Mesenchymal stem cell (in vitro differentiated cells and primary cell): ENCODE results near the gene DENND4A.

Source experiments
- DNase-seq: peaks from one replicate; pipeline ENCODE4 v3.0.0-alpha.2; 2013
- H2AFZ ChIP-seq: one replicate; pipeline ENCODE4 v1.6.1; 2013; ENCODE audit warnings: low read depth, mild to moderate bottlenecking, control low read depth, inconsistent platforms, low read length, moderate library complexity
- H2AK5ac ChIP-seq: 2 replicates; pipeline ENCODE4 v1.6.1; 2013; ENCODE audit warnings: low read length, moderate library complexity, mild to moderate bottlenecking, inconsistent platforms; ENCODE audit not compliant: severe bottlenecking
- H2BK120ac ChIP-seq: one replicate; pipeline ENCODE4 v1.6.1; 2013; ENCODE audit warnings: low read depth, mild to moderate bottlenecking, inconsistent platforms, low read length, moderate library complexity
- H2BK12ac ChIP-seq, 2 experiments: one replicate each; pipeline ENCODE4 v1.6.1; 2013; ENCODE audit warnings: inconsistent platforms in 2 of 2, low read length in 2 of 2, mild to moderate bottlenecking in 2 of 2, moderate library complexity in 2 of 2, control low read depth in 1 of 2
- H2BK15ac ChIP-seq: one replicate; pipeline ENCODE4 v1.6.1; 2013; ENCODE audit warnings: mild to moderate bottlenecking, low read depth, inconsistent platforms; ENCODE audit not compliant: poor library complexity, severe bottlenecking
- H2BK5ac ChIP-seq: 2 replicates; pipeline ENCODE4 v1.6.1; 2013; ENCODE audit warnings: low read depth, mild to moderate bottlenecking, low read length, control low read depth, inconsistent platforms; ENCODE audit not compliant: poor library complexity, severe bottlenecking
- H3K14ac ChIP-seq, 2 experiments: one replicate each; pipeline ENCODE4 v1.6.1; 2013; ENCODE audit warnings: inconsistent platforms in 2 of 2, low read length in 2 of 2, control low read depth in 1 of 2, mild to moderate bottlenecking in 1 of 2, moderate library complexity in 1 of 2
- H3K18ac ChIP-seq, 2 experiments: one replicate each; pipeline ENCODE4 v1.6.1; 2013; ENCODE audit warnings: inconsistent platforms in 2 of 2, low read length in 2 of 2, control low read depth in 1 of 2, low read depth in 1 of 2, mild to moderate bottlenecking in 1 of 2
- H3K23ac ChIP-seq, 2 experiments: one replicate each; pipeline ENCODE4 v1.6.1; 2013; ENCODE audit warnings: inconsistent platforms in 2 of 2, low read length in 2 of 2, mild to moderate bottlenecking in 2 of 2, moderate library complexity in 2 of 2, control low read depth in 1 of 2
- H3K27ac ChIP-seq: 2 replicates; pipeline ENCODE4 v1.5.1; 2013; ENCODE audit warnings: mild to moderate bottlenecking, moderate library complexity, low read length, control low read depth, inconsistent platforms; ENCODE audit not compliant: poor library complexity, severe bottlenecking
- H3K27me3 ChIP-seq, 2 experiments: 2 replicates each; pipeline versions ENCODE4 v1.6.1 to v1.7.0; 2013; ENCODE audit warnings: low read length in 2 of 2, mild to moderate bottlenecking in 2 of 2, moderate library complexity in 2 of 2, control low read depth in 1 of 2, inconsistent platforms in 1 of 2; ENCODE audit not compliant: control insufficient read depth in 1 of 2, insufficient read depth in 1 of 2
- H3K36me3 ChIP-seq, 2 experiments: 2 replicates each; pipeline versions ENCODE4 v1.6.1 to v1.7.0; 2013; ENCODE audit warnings: low read length in 2 of 2, control low read depth in 1 of 2, inconsistent platforms in 1 of 2, low read depth in 1 of 2, mild to moderate bottlenecking in 1 of 2; ENCODE audit not compliant: insufficient read depth in 2 of 2, control insufficient read depth in 1 of 2
- H3K4ac ChIP-seq, 2 experiments: one replicate each; pipeline ENCODE4 v1.6.1; 2013; ENCODE audit warnings: inconsistent platforms in 2 of 2, low read length in 2 of 2, mild to moderate bottlenecking in 2 of 2, moderate library complexity in 2 of 2, control low read depth in 1 of 2, low read depth in 1 of 2
- H3K4me1 ChIP-seq: 2 replicates; pipeline ENCODE4 v1.6.1; 2013; ENCODE audit warnings: low read depth, low read length, control low read depth; ENCODE audit not compliant: control insufficient read depth, insufficient read depth
- H3K4me2 ChIP-seq: 2 replicates; pipeline ENCODE4 v1.6.1; 2013; ENCODE audit warnings: low read length, mild to moderate bottlenecking, inconsistent platforms; ENCODE audit not compliant: poor library complexity, severe bottlenecking
- H3K4me3 ChIP-seq, 2 experiments: 2 replicates each; pipeline versions ENCODE4 v1.5.1 to v1.7.0; 2013; ENCODE audit warnings: low read length in 2 of 2, mild to moderate bottlenecking in 2 of 2, control low read depth in 1 of 2, low read depth in 1 of 2; ENCODE audit not compliant: insufficient read depth in 1 of 2
- H3K79me1 ChIP-seq: replicated peaks from 2 replicates; pipeline ENCODE4 v1.6.1; 2013; ENCODE audit warnings: mild to moderate bottlenecking, control low read depth, low read length, inconsistent platforms; ENCODE audit not compliant: poor library complexity, severe bottlenecking
- H3K9ac ChIP-seq: 2 replicates; pipeline ENCODE4 v1.7.0; 2013; ENCODE audit warnings: mild to moderate bottlenecking, low read length, moderate library complexity
- H3K9me3 ChIP-seq: 2 replicates; pipeline ENCODE4 v1.7.0; 2013; ENCODE audit warnings: mild to moderate bottlenecking, low read length; ENCODE audit not compliant: control insufficient read depth
- H4K8ac ChIP-seq: one replicate; pipeline ENCODE4 v1.6.1; 2013; ENCODE audit warnings: inconsistent platforms, mild to moderate bottlenecking, low read length, moderate library complexity
- H4K91ac ChIP-seq: one replicate; pipeline ENCODE4 v1.6.1; 2013; ENCODE audit warnings: mild to moderate bottlenecking, low read length, inconsistent platforms
- WGBS: methylation state at CpG from one replicate; pipeline ENCODE4 v1.1.7; 2013; ENCODE audit warnings: mixed read lengths; 5-methylcytosine and 5-hydroxymethylcytosine counted together

DENND4A gene

GRCh38 chr15:65690173-65690572, 101.9 kb downstream of the DENND4A start:
- Histone ChIP-seq H2BK120ac (no peak overlapping the region), H3K9me3 (no peaks in the 10 kb centered on the region), H3K36me3 (peaks cover 0 to 45% of the 10 kb centered on the region in 2 experiments), H3K79me1 (no peaks in the 10 kb centered on the region), H3K18ac (no peak overlapping the region), H2BK15ac (no peak overlapping the region), H3K4me1 (no peaks in the 10 kb centered on the region), H4K8ac (no peak overlapping the region), H3K14ac (no peak overlapping the region), H2AK5ac (no peak overlapping the region), H3K4me2 (no peak overlapping the region), H3K4me3 (no peak overlapping the region), H3K27me3 (no peaks in the 10 kb centered on the region), H3K27ac (no peak overlapping the region), H3K4ac (no peak overlapping the region), H4K91ac (no peak overlapping the region), H2BK5ac (no peak overlapping the region), H2AFZ (no peak overlapping the region), H2BK12ac (no peak overlapping the region), H3K9ac (no peak overlapping the region), H3K23ac (no peak overlapping the region)
- WGBS, result no CpG with 5 or more reads among the region's 1 CpG
- DNase-seq, result no peak

GRCh38 chr15:65688462-65688861, 103.6 kb downstream of the DENND4A start:
- no peak overlapping the region for H2BK15ac ChIP-seq
- H3K27me3 ChIP-seq, result no peaks in the 10 kb centered on the region
- no peaks in the 10 kb centered on the region for H3K79me1 ChIP-seq
- no peak overlapping the region for H3K4ac ChIP-seq
- H3K36me3 ChIP-seq, result peaks cover 0 to 43% of the 10 kb centered on the region in 2 experiments
- H3K14ac ChIP-seq, result no peak overlapping the region
- H2AK5ac ChIP-seq, result no peak overlapping the region
- no peak overlapping the region for H3K4me2 ChIP-seq
- H3K4me3 ChIP-seq, result no peak overlapping the region
- H2BK5ac ChIP-seq, result no peak overlapping the region
- WGBS, result 100% methylated on average over 1 of the region's 1 CpG
- no peak overlapping the region for H3K27ac ChIP-seq
- H3K23ac ChIP-seq, result no peak overlapping the region
- H3K9ac ChIP-seq, result no peak overlapping the region
- H2AFZ ChIP-seq, result no peak overlapping the region
- no peak overlapping the region for H2BK120ac ChIP-seq
- DNase-seq, result no peak
- H3K9me3 ChIP-seq, result no peaks in the 10 kb centered on the region
- H4K91ac ChIP-seq, result no peak overlapping the region
- H2BK12ac ChIP-seq, result no peak overlapping the region
- H4K8ac ChIP-seq, result no peak overlapping the region
- H3K18ac ChIP-seq, result no peak overlapping the region
- no peaks in the 10 kb centered on the region for H3K4me1 ChIP-seq

GRCh38 chr15:65682404-65682911, 109.6 kb downstream of the DENND4A start:
- Histone ChIP-seq H3K9ac (no peak overlapping the region), H2BK15ac (no peak overlapping the region), H2AFZ (no peak overlapping the region), H3K4ac (no peak overlapping the region), H2BK120ac (no peak overlapping the region), H2AK5ac (no peak overlapping the region), H3K9me3 (no peaks in the 10 kb centered on the region), H2BK12ac (no peak overlapping the region), H3K79me1 (no peaks in the 10 kb centered on the region), H4K8ac (no peak overlapping the region), H3K18ac (no peak overlapping the region), H3K4me2 (no peak overlapping the region), H3K14ac (no peak overlapping the region), H3K4me1 (no peaks in the 10 kb centered on the region), H3K23ac (no peak overlapping the region), H3K27ac (no peak overlapping the region), H3K4me3 (no peak overlapping the region), H2BK5ac (no peak overlapping the region), H3K36me3 (peaks cover 0 to 4% of the 10 kb centered on the region in 2 experiments), H4K91ac (no peak overlapping the region), H3K27me3 (no peaks in the 10 kb centered on the region)
- 100% methylated on average over 1 of the region's 2 CpGs for WGBS
- DNase-seq, result no peak

- no peak overlapping the region for H3K23ac ChIP-seq
- no peak overlapping the region for H2AK5ac ChIP-seq
- no peak overlapping the region for H2BK15ac ChIP-seq
- no peaks in the 10 kb centered on the region for H3K79me1 ChIP-seq
- no peaks in the 10 kb centered on the region for H3K27me3 ChIP-seq
- peaks cover 0 to 3% of the 10 kb centered on the region in 2 experiments for H3K36me3 ChIP-seq
- H3K14ac ChIP-seq, result no peak overlapping the region
- H3K4ac ChIP-seq, result no peak overlapping the region
- H3K4me3 ChIP-seq, result no peak overlapping the region
- no peak overlapping the region for H2BK120ac ChIP-seq
- H4K91ac ChIP-seq, result no peak overlapping the region
- H4K8ac ChIP-seq, result no peak overlapping the region
- H3K27ac ChIP-seq, result no peak overlapping the region
- H2BK5ac ChIP-seq, result no peak overlapping the region
- H2BK12ac ChIP-seq, result no peak overlapping the region
- no peak overlapping the region for H3K9ac ChIP-seq
- H3K18ac ChIP-seq, result no peak overlapping the region
- H3K4me1 ChIP-seq, result no peaks in the 10 kb centered on the region
- no peak overlapping the region for H3K4me2 ChIP-seq
- DNase-seq, result no peak
- 93% methylated on average over 1 of the region's 1 CpG for WGBS
- H3K9me3 ChIP-seq, result no peaks in the 10 kb centered on the region
- no peak overlapping the region for H2AFZ ChIP-seq
Observed at GRCh38 chr15:65680544-65680943, 111.5 kb downstream of the DENND4A start.
